T-helper 2 cell treated with Interferon-gamma antibody and Interleukin-4, amounts not matched to agents 100 ng/mL and 5 ng/mL, for 36 hours (primary cell): ENCODE measurements around the gene PKD1L1. TPM values are rescaled to one million over a fixed set of nuclear protein-coding genes. Genes with fewer than 3 reads are reported as not detected.

Experiments
- intact Hi-C: fragments of 100-400 bp; cut with micrococcal nuclease; formaldehyde crosslinking; loops from one replicate; pipeline ENCODE4 v1.15.1; 2023
- total RNA-seq: library from RNA; stranded (reverse); gene quantifications from 2 replicates; pipeline ENCODE4 v1.2.3, GENCODE V29; 2022

Gene PKD1L1
- total RNA-seq, 1 donor from 2014 or later, result 0.11 TPM

DNA sequence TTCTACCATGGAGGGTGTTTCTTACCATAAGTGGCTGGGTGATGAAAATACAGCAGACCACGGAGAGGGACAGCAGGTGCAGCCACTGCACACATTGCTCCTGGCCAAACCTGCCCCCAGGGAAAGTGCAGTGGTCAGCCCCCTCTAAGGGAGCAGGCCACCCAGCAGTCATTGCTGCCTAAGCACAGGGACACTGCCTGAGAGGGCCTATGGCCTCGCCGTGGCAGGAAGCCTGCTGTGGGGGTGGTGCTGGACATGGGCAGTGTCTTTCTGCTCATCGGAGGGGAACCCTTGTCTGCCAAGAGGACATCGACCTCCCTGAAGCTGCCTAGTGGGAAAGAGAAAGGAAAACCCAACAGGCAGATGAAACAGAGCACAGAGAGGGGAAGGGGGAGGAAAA is 118.3 kb downstream of the PKD1L1 start:
- intact Hi-C loops, result no loop called here

DNA sequence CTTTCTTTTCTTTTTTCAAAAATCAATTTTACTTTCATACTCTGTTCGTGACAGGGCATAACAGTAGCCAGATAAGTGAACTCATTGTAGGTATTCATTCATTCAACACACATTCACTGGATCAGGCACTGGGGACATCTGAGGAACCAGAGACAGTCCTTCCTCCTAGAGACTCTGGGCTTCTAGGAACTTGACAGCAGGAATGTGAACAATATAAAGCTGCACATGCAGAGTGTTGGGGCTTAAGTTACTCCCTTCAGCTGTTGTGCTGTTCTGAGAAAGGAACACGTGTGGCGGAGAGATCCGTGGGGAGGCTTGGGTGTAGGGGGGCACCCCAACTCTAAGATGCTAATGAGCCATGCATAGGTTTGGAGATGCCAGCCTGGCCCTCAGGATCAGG is 120.4 kb downstream of the PKD1L1 start:
- intact Hi-C loops, result no loop called here

DNA sequence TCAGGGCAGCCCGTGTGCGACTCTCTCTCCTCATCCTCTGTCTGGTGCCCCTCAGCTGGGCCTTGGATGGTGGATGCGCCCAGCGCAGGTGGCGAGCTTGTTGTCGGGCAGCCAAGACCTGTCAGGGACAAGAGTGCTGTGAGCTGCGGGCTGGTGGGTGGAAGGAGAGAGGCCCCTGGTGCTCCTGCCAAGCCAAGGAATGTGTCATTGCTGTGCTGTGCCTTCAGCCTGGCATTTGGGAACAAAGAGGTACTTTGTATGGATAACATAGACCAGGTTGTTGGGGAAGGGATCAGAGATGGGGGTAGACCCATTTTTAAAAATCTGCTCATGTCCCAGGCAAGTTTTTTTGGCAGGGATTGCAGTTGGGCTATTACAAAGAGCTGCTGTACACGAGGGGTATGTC is 120.9 kb downstream of the PKD1L1 start:
- intact Hi-C loops, result no loop called here

DNA sequence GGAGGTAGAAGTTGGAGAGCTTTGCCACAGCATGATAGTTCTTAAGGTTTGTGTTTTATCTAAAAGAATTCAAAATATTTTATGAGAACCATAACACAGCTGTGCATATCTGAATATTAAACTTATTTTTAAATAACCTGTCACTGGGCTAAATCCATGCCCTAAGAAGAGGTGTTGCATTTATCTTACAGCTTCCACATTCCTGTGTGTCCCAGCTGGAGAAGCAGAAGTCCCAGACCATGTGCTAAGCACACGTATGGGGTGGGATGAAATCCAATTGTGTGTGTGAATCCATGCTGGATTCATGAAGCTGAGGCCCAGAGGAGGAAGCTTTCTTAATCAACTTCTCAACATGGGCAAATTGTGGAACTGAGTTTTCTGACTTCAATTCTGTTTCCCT is 121.5 kb downstream of the PKD1L1 start:
- intact Hi-C loops, result no loop called here

DNA sequence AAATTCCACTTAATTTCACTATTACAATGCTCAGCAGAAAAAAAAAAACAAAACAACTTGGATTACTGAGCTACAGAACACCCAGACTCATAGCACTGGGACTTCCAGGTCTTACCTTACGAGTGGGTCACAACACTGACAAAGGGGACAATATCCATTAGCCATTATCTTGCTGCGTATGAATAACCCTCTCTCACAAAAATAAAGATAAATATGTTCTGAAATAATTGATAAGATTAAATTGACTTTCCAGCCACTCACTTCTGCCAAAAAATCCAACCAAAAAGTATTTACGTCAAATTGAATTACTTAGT is 128.7 kb downstream of the PKD1L1 start:
- intact Hi-C loops, result loop anchor here (1.0 to 5.0 kb wide), 2 partner anchors 553 to 1902 kb away; no protein-coding TSS in a partner anchor

DNA sequence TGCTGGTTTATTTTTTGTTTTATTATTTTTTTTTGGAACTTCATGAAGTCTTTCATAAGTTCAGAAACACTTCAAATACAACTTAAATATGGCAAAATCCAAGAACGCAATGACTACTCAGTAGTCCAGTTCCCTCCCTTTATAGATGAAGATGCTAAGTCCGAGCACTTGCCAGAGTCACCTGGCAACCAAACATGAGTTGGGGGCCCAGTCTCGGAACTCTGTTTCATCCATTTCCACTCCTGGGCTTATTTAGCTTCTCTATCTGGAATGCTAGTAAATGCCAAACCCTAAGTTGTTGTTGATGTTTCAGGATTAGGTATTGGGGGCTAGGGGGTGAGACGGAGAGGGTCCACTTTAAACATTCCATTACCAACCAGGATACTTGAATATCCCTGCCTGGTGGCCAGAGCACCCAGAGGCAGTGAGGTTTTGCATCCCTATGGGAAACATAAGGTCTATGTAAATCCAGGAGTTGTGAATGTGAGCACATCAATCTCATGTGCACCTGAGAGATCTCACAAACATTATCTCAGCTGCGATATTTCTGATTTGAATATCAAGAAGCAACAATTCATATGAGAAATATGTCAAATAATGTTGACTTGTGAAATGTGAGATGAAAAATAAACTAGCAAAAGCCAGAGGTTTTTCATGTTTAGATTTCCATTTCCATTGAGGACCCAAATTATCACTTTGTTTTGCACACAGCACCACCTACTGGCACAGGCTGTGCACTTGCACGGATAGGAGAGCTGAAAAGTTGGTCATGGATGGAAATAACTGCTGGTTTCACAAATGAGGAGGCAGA is 129.3 kb downstream of the PKD1L1 start:
- intact Hi-C loops, result loop anchor here (1.0 to 5.0 kb wide), 2 partner anchors 553 to 1902 kb away; no protein-coding TSS in a partner anchor

DNA sequence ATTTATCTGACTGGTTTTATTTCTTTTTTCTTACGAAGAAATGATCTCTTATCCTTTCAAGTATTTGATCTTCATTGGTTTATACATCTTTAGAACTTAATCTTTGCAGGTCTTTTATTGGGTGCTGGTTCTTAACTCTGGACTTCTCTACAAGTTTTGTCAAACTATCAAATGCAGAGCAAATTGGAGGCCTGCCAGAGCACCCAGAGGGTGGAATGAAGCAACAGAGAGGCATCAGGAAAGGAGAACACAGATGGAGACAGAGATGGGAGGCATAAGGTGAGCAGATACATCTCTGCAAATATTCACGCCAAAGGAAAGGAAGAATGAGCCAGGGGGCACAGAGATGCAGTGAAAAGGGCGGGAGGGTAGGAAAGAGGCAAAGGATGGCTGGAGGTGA is 130.3 kb downstream of the PKD1L1 start:
- intact Hi-C loops, result loop anchor here (5.0 kb wide), 1 partner anchor 1901 kb away; no protein-coding TSS in a partner anchor

DNA sequence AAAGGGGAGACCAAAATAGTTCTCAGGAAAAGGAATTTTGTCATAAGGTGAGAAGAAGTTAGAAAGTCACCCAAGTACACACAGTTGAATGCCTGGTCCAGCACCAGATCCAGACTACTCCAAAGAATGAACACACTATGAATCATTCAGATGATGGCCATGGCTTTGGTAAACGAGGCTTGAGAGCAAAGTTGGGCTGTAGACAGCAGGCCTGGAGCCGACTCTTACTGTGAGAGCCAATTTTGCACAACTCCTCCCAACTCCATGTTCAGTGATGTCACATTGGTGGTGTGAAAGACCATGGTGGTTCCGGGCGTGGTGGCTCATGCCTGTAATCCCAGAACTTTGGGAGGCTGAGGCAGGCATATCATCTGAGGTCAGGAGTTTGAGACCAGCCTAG is 131.6 kb downstream of the PKD1L1 start:
- intact Hi-C loops, result loop anchor here (5.0 kb wide), 1 partner anchor 1899 kb away; no protein-coding TSS in a partner anchor

DNA sequence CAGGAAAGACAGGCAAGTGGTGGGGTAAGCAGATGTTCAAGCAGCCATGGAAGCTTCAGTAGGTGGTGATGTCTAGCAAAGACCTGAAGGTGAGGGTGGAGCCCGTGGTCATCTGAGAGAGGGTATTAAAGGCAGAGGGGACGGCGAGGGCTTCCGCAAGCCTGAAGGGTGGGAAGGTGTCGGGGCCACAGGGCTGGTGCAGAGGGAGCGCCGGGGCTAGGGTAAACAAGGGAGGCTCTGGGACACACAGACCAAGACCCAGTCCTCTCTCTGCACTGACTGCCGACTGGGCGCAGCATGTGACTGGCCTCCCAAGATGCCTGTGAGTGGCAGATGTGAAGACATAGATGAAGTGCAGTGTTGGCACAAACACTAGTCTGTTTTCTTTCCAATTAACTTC is 132.4 kb downstream of the PKD1L1 start:
- intact Hi-C loops, result loop anchor here (5.0 kb wide), 1 partner anchor 1899 kb away; no protein-coding TSS in a partner anchor

DNA sequence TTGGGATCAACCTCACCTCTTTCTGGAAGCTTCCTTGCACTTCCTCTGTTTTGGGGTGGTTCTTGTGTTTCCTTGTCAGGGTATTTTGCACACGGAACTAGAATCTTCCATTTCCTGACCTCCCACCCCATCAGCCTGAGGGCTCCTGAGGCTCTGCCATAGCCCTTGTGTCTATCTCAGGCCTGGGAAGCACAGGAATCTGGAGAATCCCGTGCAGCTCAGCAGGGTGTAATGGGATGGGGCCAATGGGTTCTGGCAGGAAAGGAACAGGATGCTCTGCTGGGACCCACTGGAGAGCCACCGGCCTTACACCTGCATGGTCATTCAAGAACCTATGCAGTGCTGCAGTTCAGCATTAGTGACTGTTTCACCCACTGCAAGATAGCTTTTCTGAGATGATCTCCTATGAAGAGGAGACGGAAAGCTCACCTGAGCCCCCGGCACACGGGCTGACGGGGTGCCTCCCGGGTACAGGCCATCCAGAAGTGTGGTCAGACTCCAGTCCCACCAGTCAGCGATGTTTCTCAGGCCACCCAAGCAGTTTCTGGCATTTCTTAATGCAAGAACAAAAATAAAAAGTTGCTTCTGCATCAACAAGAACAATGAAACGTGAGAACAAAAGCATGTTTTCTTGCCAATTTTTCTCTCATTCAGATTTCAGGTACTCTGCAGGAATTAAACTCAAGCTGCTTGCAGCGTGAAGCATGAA is 133.2 kb downstream of the PKD1L1 start:
- intact Hi-C loops, result loop anchor here (5.0 kb wide), 1 partner anchor 1898 kb away; no protein-coding TSS in a partner anchor

DNA sequence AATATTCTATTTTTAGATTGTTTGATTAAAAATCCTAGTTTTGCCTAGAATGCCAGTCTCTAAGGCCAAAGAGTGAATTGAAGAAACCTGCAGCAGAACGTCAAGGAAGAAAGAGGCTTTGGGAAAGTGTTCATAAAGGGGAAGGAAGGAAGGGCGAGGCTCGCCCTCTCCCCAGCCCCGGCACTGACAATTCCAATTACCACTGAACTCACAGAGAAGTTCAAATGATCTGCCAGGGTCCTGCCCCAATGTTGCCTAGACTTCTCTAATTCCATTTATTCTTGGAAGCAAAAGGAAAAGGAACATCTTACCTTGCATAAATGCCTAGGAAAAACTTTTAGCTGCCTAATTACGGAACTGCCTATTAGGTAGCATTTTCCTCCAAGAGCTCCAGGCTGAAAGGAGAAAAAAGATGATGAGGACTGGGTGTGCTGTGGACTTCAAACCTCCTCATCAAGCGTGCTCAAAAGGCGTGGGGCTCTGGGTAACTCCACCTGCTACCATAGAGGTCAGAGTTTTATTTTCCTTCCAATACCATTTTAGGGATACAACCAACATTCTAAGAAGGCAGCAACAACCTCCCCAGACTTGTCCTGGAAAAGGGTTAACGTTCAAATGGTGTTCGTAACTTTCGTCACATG is 134.5 kb downstream of the PKD1L1 start:
- intact Hi-C loops, result no loop called here

DNA sequence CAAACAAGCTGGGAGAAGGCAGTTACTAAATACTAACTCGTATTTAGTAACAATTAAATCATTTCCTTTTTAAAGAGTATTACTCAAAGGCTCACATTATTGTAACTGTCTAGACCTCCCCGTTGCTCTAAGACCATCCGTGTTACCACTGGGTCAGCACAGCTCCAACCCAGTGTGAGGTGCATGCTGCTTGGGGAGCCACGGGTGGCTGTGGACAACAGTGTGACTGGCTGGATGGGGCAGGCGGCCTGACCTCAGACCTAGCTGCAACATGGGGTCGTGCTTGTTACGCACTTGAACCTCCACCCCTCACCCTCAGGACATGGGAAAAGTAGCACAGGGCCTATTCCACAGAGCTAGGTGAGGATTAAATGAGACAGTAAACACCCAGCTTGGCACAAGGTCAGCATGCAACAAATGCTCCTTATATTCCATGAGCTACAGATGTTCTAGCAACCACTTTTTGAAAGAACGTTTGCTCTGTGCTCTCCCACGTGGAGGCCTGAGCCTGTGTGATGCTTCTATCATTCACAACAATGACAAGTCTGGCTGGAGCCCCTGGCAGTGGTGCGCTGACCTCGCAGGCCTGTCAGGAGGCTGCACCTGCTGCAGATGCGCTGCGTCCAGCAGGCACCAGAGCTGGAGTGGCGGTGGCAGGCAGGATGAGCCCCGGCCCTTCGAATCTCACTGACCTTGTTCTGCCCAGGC is 135.7 kb downstream of the PKD1L1 start:
- intact Hi-C loops, result no loop called here

DNA sequence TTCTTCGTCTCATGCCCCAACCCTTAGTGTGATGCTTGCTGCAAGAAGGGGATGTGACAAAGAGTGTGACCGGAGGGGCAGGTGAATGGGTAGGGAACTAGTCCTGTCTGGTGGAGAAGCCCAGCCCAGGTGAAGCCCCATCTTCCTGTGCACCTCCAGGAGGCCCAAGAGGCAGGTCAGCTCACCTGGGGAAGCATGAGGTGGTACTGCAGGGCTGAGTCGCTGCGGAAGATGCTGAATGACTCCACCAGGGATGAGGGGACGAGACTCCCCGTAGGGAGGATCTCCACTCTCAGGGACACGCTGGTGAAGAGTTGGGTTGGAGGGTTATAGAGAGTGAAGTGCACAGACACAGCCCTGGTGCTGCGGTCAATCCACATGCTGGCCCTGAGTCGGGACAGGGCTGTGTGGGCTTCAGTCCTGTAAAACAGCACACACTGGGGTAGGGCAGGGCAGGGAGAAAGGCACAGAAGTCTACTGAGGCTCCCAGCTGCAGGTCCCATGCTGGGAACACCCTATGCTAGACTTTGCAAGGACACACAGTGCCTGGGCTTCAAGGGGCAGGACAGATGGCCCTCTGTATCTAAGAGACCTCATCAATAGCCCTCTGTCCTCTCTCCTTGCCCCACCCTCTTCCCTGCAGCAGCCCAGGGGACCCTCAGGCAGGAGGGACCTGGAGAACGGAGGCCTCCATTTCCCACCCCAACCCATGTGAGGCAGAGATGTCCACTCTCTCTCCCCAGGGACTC is 136.5 kb downstream of the PKD1L1 start:
- intact Hi-C loops, result no loop called here

DNA sequence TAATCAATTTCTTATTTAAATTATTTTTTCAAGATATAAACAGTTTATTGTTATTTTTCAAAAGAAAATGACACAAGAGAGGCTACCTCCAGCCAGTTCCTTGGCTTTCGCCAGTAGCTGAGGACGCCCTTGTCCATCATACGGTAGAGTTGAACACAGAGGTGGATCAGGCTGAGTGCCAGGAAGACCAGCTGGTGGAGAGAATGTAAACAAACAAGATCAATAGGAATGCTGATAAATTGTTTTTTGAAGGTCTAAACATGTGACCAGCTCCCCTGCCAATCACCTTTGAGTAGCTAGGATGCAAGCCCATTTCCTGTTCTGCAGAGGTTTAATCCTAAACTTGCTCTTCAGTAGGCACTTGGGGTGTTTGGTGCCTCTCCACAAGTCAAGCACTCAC is 138.9 kb downstream of the PKD1L1 start:
- intact Hi-C loops, result no loop called here

DNA sequence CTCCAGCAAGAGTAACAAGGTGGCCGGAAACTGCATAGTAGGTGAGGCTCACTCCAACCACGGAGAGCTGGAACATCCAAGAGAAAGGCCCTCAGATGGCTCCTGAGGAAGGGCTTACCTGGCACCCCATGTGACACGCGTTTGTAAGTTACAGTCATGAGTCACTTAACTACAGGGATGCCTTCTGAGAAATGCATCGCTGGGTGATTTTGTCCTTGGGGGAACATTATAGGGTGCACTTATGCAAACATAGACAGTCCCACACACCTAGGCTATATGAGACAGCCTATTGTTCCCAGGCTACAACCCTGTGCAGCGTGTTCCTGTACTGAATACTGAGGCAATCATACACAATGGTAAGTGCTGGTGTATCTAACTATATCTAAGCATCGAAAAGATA is 139.9 kb downstream of the PKD1L1 start:
- intact Hi-C loops, result no loop called here

DNA sequence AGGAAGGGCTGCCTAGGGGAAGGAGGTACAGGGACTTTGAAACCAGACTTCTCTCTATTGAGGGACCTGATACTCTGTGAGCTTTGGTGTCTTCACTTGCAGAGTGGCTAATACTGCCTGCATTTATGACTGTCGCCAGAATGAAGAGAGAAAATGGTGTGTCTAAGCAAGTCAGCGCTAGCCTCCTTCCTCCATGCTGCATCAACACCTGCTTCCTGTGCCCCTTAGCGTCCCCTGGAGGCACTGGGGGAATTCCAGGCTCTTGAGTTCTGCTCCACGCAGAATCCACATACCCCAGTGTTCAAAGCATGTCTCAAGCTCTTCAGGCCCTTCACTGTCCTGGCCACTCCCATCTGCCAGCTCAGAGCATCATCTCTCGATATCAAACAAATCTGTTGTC is 140.5 kb downstream of the PKD1L1 start:
- intact Hi-C loops, result no loop called here

DNA sequence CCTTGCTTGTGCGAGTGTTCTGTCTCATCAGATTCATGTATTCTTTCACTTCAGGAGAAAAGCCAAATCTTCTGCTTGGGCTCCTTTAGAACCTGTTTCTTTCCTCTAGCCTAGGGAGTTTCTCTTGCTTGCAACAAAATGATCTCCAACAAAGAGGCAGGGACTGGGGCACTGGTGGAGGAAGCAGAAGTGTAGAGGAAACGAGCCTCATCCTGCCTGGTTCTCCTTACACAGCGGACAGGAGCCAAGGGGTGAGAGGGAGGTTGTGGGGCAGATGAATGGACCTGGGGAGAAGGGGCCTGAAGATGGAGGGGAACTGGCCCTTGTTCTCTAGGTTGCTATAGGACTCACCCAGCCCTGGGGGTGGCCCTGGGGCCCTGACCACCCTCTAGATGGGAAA is 141.1 kb downstream of the PKD1L1 start:
- intact Hi-C loops, result no loop called here

DNA sequence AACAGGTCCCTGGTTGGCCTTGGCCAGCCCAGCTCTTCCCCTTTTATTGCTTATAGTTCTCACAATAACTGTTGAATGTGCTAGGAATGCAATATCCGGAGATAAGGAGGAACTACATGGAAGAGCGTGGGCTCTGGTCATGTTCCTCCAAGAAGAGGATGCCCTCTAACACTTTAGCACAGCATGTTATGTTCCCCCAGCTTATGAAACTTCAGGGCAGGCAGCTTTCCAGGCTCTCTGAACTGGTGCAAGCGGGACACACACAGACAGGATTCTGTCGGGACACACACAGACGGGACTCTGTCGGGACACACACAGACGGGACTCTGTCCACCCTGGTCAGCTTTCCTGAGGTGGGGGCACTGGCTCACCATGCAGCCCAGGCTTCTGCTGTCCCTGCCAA is 141.6 kb downstream of the PKD1L1 start:
- intact Hi-C loops, result no loop called here

DNA sequence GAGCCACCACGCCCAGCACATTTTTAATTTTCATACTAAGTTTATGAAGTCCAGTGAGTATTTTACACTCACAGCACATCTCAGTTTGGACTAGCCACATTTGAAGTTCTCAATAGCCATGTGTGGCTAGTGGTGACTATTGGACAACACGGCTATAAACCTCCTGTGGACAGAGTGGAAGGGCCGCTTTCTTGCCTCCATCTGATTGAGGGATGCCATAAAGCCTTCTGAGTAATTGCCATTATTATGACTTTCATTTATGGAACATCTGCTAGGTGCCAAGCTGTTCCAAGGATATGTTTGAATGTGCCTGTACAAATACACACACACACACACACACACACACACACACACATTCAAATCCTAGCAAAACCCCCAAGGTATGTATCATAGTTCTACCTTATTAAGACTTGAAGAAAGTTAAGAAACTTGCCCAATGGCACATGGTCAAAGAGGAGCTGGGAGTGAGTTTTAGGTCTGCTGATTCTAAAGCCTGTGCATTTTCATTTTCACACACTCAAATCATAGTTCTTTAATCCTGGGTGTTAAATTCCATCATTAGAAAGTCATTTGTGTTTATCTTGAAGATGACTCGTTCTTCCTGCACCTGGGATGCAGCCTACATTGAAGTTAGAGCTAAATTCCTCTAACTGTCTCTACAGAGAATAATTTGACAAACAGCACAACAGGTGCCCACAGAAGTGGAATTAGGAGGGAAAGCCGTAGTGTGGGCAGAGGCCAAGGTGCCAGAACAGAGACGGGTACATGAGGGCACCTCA is 143.3 kb downstream of the PKD1L1 start:
- intact Hi-C loops, result no loop called here

DNA sequence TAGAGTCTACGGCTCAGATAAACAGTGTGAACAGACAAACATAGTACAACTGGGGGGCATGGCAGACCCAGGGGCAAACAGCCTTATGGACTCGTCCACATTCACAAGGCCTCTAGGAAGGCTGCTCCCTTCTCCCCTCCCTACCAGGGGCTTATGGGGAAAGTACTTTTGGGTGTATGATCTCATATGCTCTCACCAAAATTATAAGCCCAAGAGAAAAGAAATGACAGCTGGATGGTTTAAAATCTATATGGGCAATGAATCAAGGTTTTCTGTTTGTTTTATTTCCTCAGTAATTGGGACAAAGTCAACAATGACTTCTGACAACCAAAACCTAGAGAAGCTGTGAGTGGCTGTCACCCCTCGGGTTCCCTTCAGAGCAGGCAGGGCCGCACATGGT is 144.4 kb downstream of the PKD1L1 start:
- intact Hi-C loops, result no loop called here
